Upper lobe of left lung (tissue), 4 donors: ENCODE results near the gene STOM.

Experiments
- EP300 ChIP-seq, 4 donors: sonication (generic); formaldehyde crosslinking; IDR thresholded peaks; one replicate each; pipeline ENCODE4 v1.5.1; 2017; ENCODE audit warnings: antibody characterized with exemption in 4 of 4, control low read depth in 2 of 4
- TF ChIP-seq, protein P1 (sequence below), 6 experiments: fragments of 450-650 bp in 4 of 6; fragments of 200-600 bp in 2 of 6; sonication (generic) in 2 of 6; IDR thresholded peaks; one replicate each; pipeline ENCODE4 v1.5.1; 2016 to 2019; ENCODE audit warnings: antibody characterized with exemption in 6 of 6

- TF ChIP-seq, protein P1, sequence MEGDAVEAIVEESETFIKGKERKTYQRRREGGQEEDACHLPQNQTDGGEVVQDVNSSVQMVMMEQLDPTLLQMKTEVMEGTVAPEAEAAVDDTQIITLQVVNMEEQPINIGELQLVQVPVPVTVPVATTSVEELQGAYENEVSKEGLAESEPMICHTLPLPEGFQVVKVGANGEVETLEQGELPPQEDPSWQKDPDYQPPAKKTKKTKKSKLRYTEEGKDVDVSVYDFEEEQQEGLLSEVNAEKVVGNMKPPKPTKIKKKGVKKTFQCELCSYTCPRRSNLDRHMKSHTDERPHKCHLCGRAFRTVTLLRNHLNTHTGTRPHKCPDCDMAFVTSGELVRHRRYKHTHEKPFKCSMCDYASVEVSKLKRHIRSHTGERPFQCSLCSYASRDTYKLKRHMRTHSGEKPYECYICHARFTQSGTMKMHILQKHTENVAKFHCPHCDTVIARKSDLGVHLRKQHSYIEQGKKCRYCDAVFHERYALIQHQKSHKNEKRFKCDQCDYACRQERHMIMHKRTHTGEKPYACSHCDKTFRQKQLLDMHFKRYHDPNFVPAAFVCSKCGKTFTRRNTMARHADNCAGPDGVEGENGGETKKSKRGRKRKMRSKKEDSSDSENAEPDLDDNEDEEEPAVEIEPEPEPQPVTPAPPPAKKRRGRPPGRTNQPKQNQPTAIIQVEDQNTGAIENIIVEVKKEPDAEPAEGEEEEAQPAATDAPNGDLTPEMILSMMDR (IDR thresholded peaks at IDR 0.05) = no peak
- TF ChIP-seq EP300 (IDR thresholded peaks at IDR 0.05) = no peak
Measured at GRCh38 chr9:121364886-121365285, 5.2 kb downstream of the STOM start.
